NCI-H748 (cell line): ENCODE results near the gene GATAD2A.

Source experiments
- DNase-seq: peaks from one replicate; lab custom pipeline; 2025; ENCODE audit not compliant: unreplicated experiment; lab: John Stamatoyannopoulos, UW

Gene GATAD2A

GRCh38 chr19:19488875-19489690, 83.6 kb downstream of the GATAD2A start:
- DNase-seq: peak; percentile 69

- DNase-seq: no peak
Measured at GRCh38 chr19:19489804-19490204, 84.3 kb downstream of the GATAD2A start.

GRCh38 chr19:19490214-19490968, 84.9 kb downstream of the GATAD2A start:
- DNase-seq: peak; percentile 68

- no peak for DNase-seq
Measured at GRCh38 chr19:19491321-19492025, 86.0 kb downstream of the GATAD2A start.

- DNase-seq: no peak
Measured at GRCh38 chr19:19492026-19492610, 86.6 kb downstream of the GATAD2A start.

- no peak for DNase-seq
Measured at GRCh38 chr19:19493841-19494546, 88.5 kb downstream of the GATAD2A start.

GRCh38 chr19:19495614-19496603, 90.4 kb downstream of the GATAD2A start:
- DNase-seq: no peak

- DNase-seq: no peak
Measured at GRCh38 chr19:19498255-19498991, 92.9 kb downstream of the GATAD2A start.

- no peak for DNase-seq
Measured at GRCh38 chr19:19499272-19499995, 94.0 kb downstream of the GATAD2A start.

- DNase-seq: no peak
Measured at GRCh38 chr19:19500975-19501644, 95.6 kb downstream of the GATAD2A start.

GRCh38 chr19:19501798-19502197, 96.3 kb downstream of the GATAD2A start:
- no peak for DNase-seq

- no peak for DNase-seq
Measured at GRCh38 chr19:19502281-19502680, 96.8 kb downstream of the GATAD2A start.

GRCh38 chr19:19502808-19503602, 97.5 kb downstream of the GATAD2A start:
- DNase-seq: no peak

GRCh38 chr19:19504754-19505668, 99.5 kb downstream of the GATAD2A start:
- DNase-seq: no peak

- no peak for DNase-seq
Measured at GRCh38 chr19:19505669-19506326, 100.3 kb downstream of the GATAD2A start.
